ENCODE data around the gene PHLDB3. TPM values are rescaled to one million over a fixed set of nuclear protein-coding genes. Genes with fewer than 3 reads are reported as not detected.

PHLDB3 gene
- total and polyA plus RNA-seq, 2 of the 4 experiments (the other 2 are of a cell fraction), result 2.9 to 10.6 TPM

- intact Hi-C loops (cut with micrococcal nuclease), result no loop called here
- WGBS, 2 experiments (ENCODE audit: extremely low coverage in 2 of 2, insufficient read length in 1 of 2), result 100% methylated on average over 1 of the region's 7 CpGs; no CpG with 5 or more reads in 1 of the 2 experiments
- H3K36me3 ChIP-seq (ENCODE audit: control insufficient read depth, insufficient read depth, low read length), result peaks cover 11% of the 10 kb centered on the region
- no peak overlapping the region for H3K14ac ChIP-seq (replicated peaks; ENCODE audit: low read depth, low read length)
- no peak overlapping the region for H2AFZ ChIP-seq (replicated peaks; ENCODE audit: low read length, poor library complexity)
- ChIA-PET CTCF (interaction anchor here (0.6 kb wide), 1 partner anchor 12 kb away, joined by 4 read pairs; no protein-coding TSS in a partner anchor), POLR2A (ENCODE audit: unreplicated experiment) (no interaction called here)
- TF ChIP-seq CHD1 (IDR thresholded peaks at IDR 0.05; ENCODE audit: low read depth, low read length) (no peak), ELK1 (IDR thresholded peaks at IDR 0.05; ENCODE audit: borderline replicate concordance, low read depth, low read length) (no peak), RFX5 (IDR thresholded peaks at IDR 0.05; ENCODE audit: low read depth, low read length) (no peak), RAD21 (IDR thresholded peaks at IDR 0.05; ENCODE audit: low read length) (no peak), SMC3 (IDR thresholded peaks at IDR 0.05; ENCODE audit: low read depth, low read length) (no peak), POLR2A (IDR thresholded peaks at IDR 0.05; ENCODE audit: low read depth, low read length) (no peak), MAFK (IDR thresholded peaks at IDR 0.05; ENCODE audit: low read depth, low read length) (no peak), BHLHE40 (IDR thresholded peaks at IDR 0.05; ENCODE audit: low read depth, low read length) (no peak), USF2 (IDR thresholded peaks at IDR 0.05; ENCODE audit: low read depth, low read length) (no peak), CTCF (conservative IDR thresholded peaks at IDR 0.05; ENCODE audit: low read depth, low read length) (no peak), RCOR1 (IDR thresholded peaks at IDR 0.05; ENCODE audit: insufficient replicate concordance, low read length) (no peak), MXI1 (IDR thresholded peaks at IDR 0.05; ENCODE audit: borderline replicate concordance, low read depth, low read length) (no peak), CEBPB (IDR thresholded peaks at IDR 0.05; ENCODE audit: low read depth, low read length) (no peak), MAZ (IDR thresholded peaks at IDR 0.05; ENCODE audit: borderline replicate concordance, low read depth, low read length) (no peak), FOS (IDR thresholded peaks at IDR 0.05; ENCODE audit: low read depth, low read length) (no peak), NFE2L2 (IDR thresholded peaks at IDR 0.05; ENCODE audit: low read depth, low read length) (no peak)
- in situ Hi-C loops (cut with MboI; ENCODE audit: low sequenced_read_pairs), result no loop called here
- H4K8ac ChIP-seq (ENCODE audit: low read depth in 2 of 2, low read length in 2 of 2), result no peak overlapping the region
- H2BK20ac ChIP-seq (ENCODE audit: low read depth, low read length), result no peak overlapping the region
- no peak overlapping the region for H3K4me2 ChIP-seq (ENCODE audit: low read depth, low read length)
- no peak overlapping the region for H2BK15ac ChIP-seq (ENCODE audit: low read depth, low read length)
- no peak overlapping the region for H3K56ac ChIP-seq (ENCODE audit: extremely low read depth, insufficient read depth, low read length)
- H4K20me1 ChIP-seq (ENCODE audit: insufficient read depth, low read length), result no peaks in the 10 kb centered on the region
- dilution Hi-C loops (cut with HindIII; ENCODE audit: low sequenced_read_pairs, unreplicated experiment), result no loop called here
- no peak overlapping the region for H3K18ac ChIP-seq (ENCODE audit: low read depth, low read length)
- H4K91ac ChIP-seq (ENCODE audit: insufficient read depth, low read depth, low read length), result no peak overlapping the region
- no peak overlapping the region for H3K23ac ChIP-seq (ENCODE audit: low read depth, low read length)
- ATAC-seq (ENCODE audit: low read depth) (no peak), DNase-seq (no peak)
- no peaks in the 10 kb centered on the region for H3K27me3 ChIP-seq (ENCODE audit: control insufficient read depth, insufficient read depth, low read length)
- H3K9me1 ChIP-seq (ENCODE audit: insufficient read depth, low read length), result peaks cover 5% of the 10 kb centered on the region; the same call in 1 of the 2 replicates
- H3K27ac ChIP-seq (ENCODE audit: insufficient read depth, low read length), result no peak overlapping the region
- BruUV-seq (replicated peaks), result no TSS peak
- H2BK120ac ChIP-seq (ENCODE audit: low read depth, low read length), result no peak overlapping the region
- H3K4ac ChIP-seq (ENCODE audit: low read depth, low read length), result no peak overlapping the region
- H4K5ac ChIP-seq (ENCODE audit: low read depth, low read length), result no peak overlapping the region
- H3K4me1 ChIP-seq (ENCODE audit: control insufficient read depth, insufficient read depth, low read length), result no peaks in the 10 kb centered on the region
- no peaks in the 10 kb centered on the region for H3K79me1 ChIP-seq (ENCODE audit: low read depth in 1 of 2, low read length in 2 of 2)
- no peak overlapping the region for H3K9ac ChIP-seq (ENCODE audit: low read depth, low read length)
- no peak overlapping the region for H3K4me3 ChIP-seq (ENCODE audit: insufficient read depth, low read depth, low read length)
- H3K9me3 ChIP-seq (ENCODE audit: control insufficient read depth, insufficient read depth, low read length), result no peaks in the 10 kb centered on the region
- H2AK5ac ChIP-seq (ENCODE audit: low read depth, low read length), result no peak overlapping the region
- H2AK9ac ChIP-seq (replicated peaks; ENCODE audit: low read depth, low read length, poor library complexity), result no peak overlapping the region
- H2BK5ac ChIP-seq (ENCODE audit: low read depth, low read length, poor library complexity, severe bottlenecking), result no peak overlapping the region
These were observed 14.5 kb downstream of the PHLDB3 start for GRCh38 chr19:43489979-43490599.
